ENCODE measurements around the gene AQP3. TPM values are rescaled to one million over a fixed set of nuclear protein-coding genes. Genes with fewer than 3 reads are reported as not detected.
"Not testable (repeated sequence)": the region's sequence is repeated elsewhere in the genome, so short reads cannot be mapped to it uniquely, and the experiment has no call there.

The AQP3 gene
- total RNA-seq, 1 donor from 2014 or later, result 165 TPM

- intact Hi-C loops (cut with micrococcal nuclease), result loop anchor here (1.0 kb wide), 3 partner anchors 20 to 91 kb away; no protein-coding TSS in a partner anchor
These were observed 18.5 kb upstream of the AQP3 start for GRCh38 chr9:33465596-33466564.

GRCh38 chr9:33465096-33465495, 17.7 kb upstream of the AQP3 start:
- intact Hi-C loops (cut with micrococcal nuclease), result no loop called here

- intact Hi-C loops (cut with micrococcal nuclease), result no loop called here
These were observed 16.7 kb upstream of the AQP3 start for GRCh38 chr9:33464045-33464636.

- intact Hi-C loops (cut with micrococcal nuclease), result no loop called here
These were observed 15.8 kb upstream of the AQP3 start for GRCh38 chr9:33463151-33463550.

- intact Hi-C loops (cut with micrococcal nuclease), result no loop called here
These were observed 14.1 kb upstream of the AQP3 start for GRCh38 chr9:33461492-33461891.

- intact Hi-C loops (cut with micrococcal nuclease), result no loop called here
These were observed 13.5 kb upstream of the AQP3 start for GRCh38 chr9:33460854-33461253.

GRCh38 chr9:33459115-33459514, 11.7 kb upstream of the AQP3 start:
- intact Hi-C loops (cut with micrococcal nuclease), result loop anchor here (2.0 kb wide), 1 partner anchor 14 kb away; no protein-coding TSS in a partner anchor

- intact Hi-C loops (cut with micrococcal nuclease), result loop anchor here (2.0 kb wide), 1 partner anchor 14 kb away; no protein-coding TSS in a partner anchor
These were observed 11.1 kb upstream of the AQP3 start for GRCh38 chr9:33458444-33458843.

- intact Hi-C loops (cut with micrococcal nuclease), result no loop called here
These were observed 8.6 kb upstream of the AQP3 start for GRCh38 chr9:33455945-33456344.

- intact Hi-C loops (cut with micrococcal nuclease), result not testable (repeated sequence)
These were observed 8.1 kb upstream of the AQP3 start for GRCh38 chr9:33455456-33455855.

- intact Hi-C loops (cut with micrococcal nuclease), result not testable (repeated sequence)
These were observed 7.3 kb upstream of the AQP3 start for GRCh38 chr9:33454661-33455026.

GRCh38 chr9:33453999-33454660, 6.7 kb upstream of the AQP3 start:
- intact Hi-C loops (cut with micrococcal nuclease), result loop anchor here (1.0 kb wide), 1 partner anchor 19 kb away; the partner anchor contains the start of gene NOL6

GRCh38 chr9:33453286-33453860, 6.0 kb upstream of the AQP3 start:
- intact Hi-C loops (cut with micrococcal nuclease), result loop anchor here (1.0 kb wide), 1 partner anchor 20 kb away; the partner anchor contains the start of gene NOL6

GRCh38 chr9:33452828-33453271, 5.5 kb upstream of the AQP3 start:
- intact Hi-C loops (cut with micrococcal nuclease), result loop anchor here (1.0 kb wide), 2 partner anchors 20 to 38 kb away; partner anchors contain the start of gene NOL6

- intact Hi-C loops (cut with micrococcal nuclease), result no loop called here
These were observed 3.3 kb upstream of the AQP3 start for GRCh38 chr9:33450621-33451146.

- intact Hi-C loops (cut with micrococcal nuclease), result no loop called here
These were observed 2.3 kb upstream of the AQP3 start for GRCh38 chr9:33449715-33450114.

GRCh38 chr9:33447799-33448553, 583 bp upstream of the AQP3 start:
- intact Hi-C loops (cut with micrococcal nuclease), result no loop called here

- intact Hi-C loops (cut with micrococcal nuclease), result loop anchor here (1.0 kb wide), 6 partner anchors 20 to 156 kb away; partner anchors contain the start of gene NFX1
These were observed 1.0 kb downstream of the AQP3 start for GRCh38 chr9:33446240-33446945.

All from T-helper 1 cell treated with Interleukin-12 subunit alpha and Interleukin-12 subunit beta and Interleukin-4 antibody, amounts not matched to agents 30 ng/mL and 1 ng/mL, for 36 hours (primary cell).